Mammary epithelial cell (primary cell): ENCODE data around the gene CMC2.

Source experiments
- EZH2 ChIP-seq: IDR thresholded peaks from 2 replicates; pipeline ENCODE4 v1.6.1; 2012; ENCODE audit warnings: low read length, inconsistent platforms, borderline replicate concordance
- TF ChIP-seq, protein P1 (sequence below), 2 donors: IDR thresholded peaks in 1 of 2; conservative IDR thresholded peaks in 1 of 2; 2 replicates each; pipeline ENCODE4 v1.5.1; 2011 to 2012; ENCODE audit warnings: inconsistent platforms in 2 of 2, low read length in 2 of 2, mild to moderate bottlenecking in 2 of 2, control low read depth in 1 of 2, low read depth in 1 of 2; ENCODE audit not compliant: insufficient read depth in 1 of 2; ENCODE audit errors: extremely low read depth in 1 of 2

DNA sequence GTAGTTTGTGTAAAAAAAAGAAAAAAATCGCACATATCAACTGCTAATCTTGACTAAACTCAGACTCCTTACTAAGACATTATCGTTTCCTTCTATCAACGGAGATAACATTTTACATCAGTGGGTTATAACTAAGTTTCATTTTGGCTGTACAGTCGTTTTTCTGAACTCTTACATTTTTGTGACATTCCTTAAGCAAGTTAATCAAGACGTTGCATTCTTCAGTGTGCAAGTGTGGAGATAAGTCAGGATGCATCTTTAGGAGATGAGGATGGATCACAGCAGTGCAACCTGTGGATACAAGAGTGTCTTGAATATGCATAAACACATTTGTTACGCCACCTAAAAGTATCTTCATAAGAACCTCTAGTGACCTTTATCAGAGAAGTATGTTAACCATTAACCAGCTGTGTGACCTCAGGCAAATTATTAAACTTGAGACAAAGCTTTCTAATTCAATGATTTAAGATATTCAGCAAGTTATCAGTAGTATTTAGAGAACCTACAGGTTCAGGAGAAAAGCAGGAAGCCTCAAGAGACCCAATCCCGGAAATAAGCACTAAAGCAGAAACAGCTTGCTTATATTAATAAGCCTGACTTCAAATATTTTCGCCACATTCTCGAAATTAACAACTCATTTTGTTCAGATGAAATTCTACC is 9.4 kb downstream of the CMC2 start:
- TF ChIP-seq, protein P1, sequence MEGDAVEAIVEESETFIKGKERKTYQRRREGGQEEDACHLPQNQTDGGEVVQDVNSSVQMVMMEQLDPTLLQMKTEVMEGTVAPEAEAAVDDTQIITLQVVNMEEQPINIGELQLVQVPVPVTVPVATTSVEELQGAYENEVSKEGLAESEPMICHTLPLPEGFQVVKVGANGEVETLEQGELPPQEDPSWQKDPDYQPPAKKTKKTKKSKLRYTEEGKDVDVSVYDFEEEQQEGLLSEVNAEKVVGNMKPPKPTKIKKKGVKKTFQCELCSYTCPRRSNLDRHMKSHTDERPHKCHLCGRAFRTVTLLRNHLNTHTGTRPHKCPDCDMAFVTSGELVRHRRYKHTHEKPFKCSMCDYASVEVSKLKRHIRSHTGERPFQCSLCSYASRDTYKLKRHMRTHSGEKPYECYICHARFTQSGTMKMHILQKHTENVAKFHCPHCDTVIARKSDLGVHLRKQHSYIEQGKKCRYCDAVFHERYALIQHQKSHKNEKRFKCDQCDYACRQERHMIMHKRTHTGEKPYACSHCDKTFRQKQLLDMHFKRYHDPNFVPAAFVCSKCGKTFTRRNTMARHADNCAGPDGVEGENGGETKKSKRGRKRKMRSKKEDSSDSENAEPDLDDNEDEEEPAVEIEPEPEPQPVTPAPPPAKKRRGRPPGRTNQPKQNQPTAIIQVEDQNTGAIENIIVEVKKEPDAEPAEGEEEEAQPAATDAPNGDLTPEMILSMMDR (conservative IDR thresholded peaks at IDR 0.05 in 1 of 2, IDR thresholded peaks at IDR 0.05 in 1 of 2; ENCODE audit: extremely low read depth in 1 of 2, insufficient read depth in 1 of 2, low read depth in 1 of 2, low read length in 2 of 2), result no peak
- TF ChIP-seq EZH2, result no peak
